ENCODE data around the gene ATF7IP2.
"Not testable (repeated sequence)": the region's sequence is repeated elsewhere in the genome, so short reads cannot be mapped to it uniquely, and the experiment has no call there.

Gene ATF7IP2

GRCh38 chr16:10383626-10384025, 2.2 kb upstream of the ATF7IP2 start:
- no peak for DNase-seq

GRCh38 chr16:10386517-10387100, 748 bp downstream of the ATF7IP2 start:
- DNase-seq: no peak

GRCh38 chr16:10387188-10387617, 1.3 kb downstream of the ATF7IP2 start:
- no peak for DNase-seq

- no peak for DNase-seq
Measured at GRCh38 chr16:10388988-10389387, 3.1 kb downstream of the ATF7IP2 start.

- DNase-seq: no peak
Measured at GRCh38 chr16:10390330-10390729, 4.5 kb downstream of the ATF7IP2 start.

- no peak for DNase-seq
Measured at GRCh38 chr16:10390867-10391266, 5.0 kb downstream of the ATF7IP2 start.

- no peak for DNase-seq
Measured at GRCh38 chr16:10391339-10391738, 5.5 kb downstream of the ATF7IP2 start.

GRCh38 chr16:10402975-10403374, 17.1 kb downstream of the ATF7IP2 start:
- no peak for DNase-seq

GRCh38 chr16:10405386-10405939, 19.6 kb downstream of the ATF7IP2 start:
- DNase-seq: no peak

GRCh38 chr16:10408824-10409381, 23.0 kb downstream of the ATF7IP2 start:
- DNase-seq: no peak

- not testable (repeated sequence) for DNase-seq
Measured at GRCh38 chr16:10409713-10410112, 23.9 kb downstream of the ATF7IP2 start.

GRCh38 chr16:10410469-10410868, 24.6 kb downstream of the ATF7IP2 start:
- DNase-seq: no peak

- no peak for DNase-seq
Measured at GRCh38 chr16:10412935-10413601, 27.2 kb downstream of the ATF7IP2 start.

GRCh38 chr16:10418204-10418603, 32.3 kb downstream of the ATF7IP2 start:
- not testable (repeated sequence) for DNase-seq

- no peak for DNase-seq
Measured at GRCh38 chr16:10419701-10420100, 33.8 kb downstream of the ATF7IP2 start.

- DNase-seq: no peak
Measured at GRCh38 chr16:10421596-10421995, 35.7 kb downstream of the ATF7IP2 start.

- no peak for DNase-seq
Measured at GRCh38 chr16:10428433-10429168, 42.7 kb downstream of the ATF7IP2 start.

- not testable (repeated sequence) for DNase-seq
Measured at GRCh38 chr16:10429299-10429969, 43.6 kb downstream of the ATF7IP2 start.

- no peak for DNase-seq
Measured at GRCh38 chr16:10441726-10442125, 55.9 kb downstream of the ATF7IP2 start.

GRCh38 chr16:10447289-10447688, 61.4 kb downstream of the ATF7IP2 start:
- DNase-seq: no peak

- DNase-seq: not testable (repeated sequence)
Measured at GRCh38 chr16:10452208-10453158, 66.6 kb downstream of the ATF7IP2 start.

- DNase-seq: no peak
Measured at GRCh38 chr16:10453159-10453510, 67.3 kb downstream of the ATF7IP2 start.

Data from NCI-H510A (cell line).